IMR-90 (cell line): ENCODE results near the gene RAB29. TPM values are rescaled to one million over a fixed set of nuclear protein-coding genes. Genes with fewer than 3 reads are reported as not detected.

Experiments
- ATAC-seq: fragments of 200-7000 bp; cut with Tn5 transposase; 2 replicates; pipeline ENCODE4 v1.9.1; 2020; ENCODE audit warnings: low read depth, mild to moderate bottlenecking, moderate library complexity
- BruUV-seq: library from RNA; stranded (reverse); fragments of 400-500 nt; replicated peaks from 2 replicates; lab custom pipeline; 2021; lab: Mats Ljungman, UMichigan
- CTCF ChIA-PET: fragments of 300-600 bp; formaldehyde crosslinking; extraction: SDS; loops from one replicate; lab custom pipeline; 2021; ENCODE audit warnings: antibody characterized with exemption; lab: Yijun Ruan, JAX
- POLR2A ChIA-PET: fragments of 300-600 bp; sonication (Branson Sonifier 250); formaldehyde crosslinking; loops from one replicate; lab custom pipeline; 2022; ENCODE audit warnings: antibody characterized with exemption; ENCODE audit not compliant: unreplicated experiment; lab: Charles Lee
- DNase-seq: peaks from one replicate; pipeline ENCODE4 v3.0.0; 2013
- H2AFZ ChIP-seq: replicated peaks from 2 replicates; pipeline ENCODE3; 2013; ENCODE audit warnings: low read length, mild to moderate bottlenecking; ENCODE audit not compliant: poor library complexity
- H2AK5ac ChIP-seq: 2 replicates; pipeline ENCODE4 v1.6.1; 2013; ENCODE audit warnings: low read depth, low read length, inconsistent platforms
- H2AK9ac ChIP-seq: replicated peaks from 2 replicates; pipeline ENCODE3; 2013; ENCODE audit warnings: mild to moderate bottlenecking, low read depth, low read length, moderate library complexity; ENCODE audit not compliant: poor library complexity
- H2BK120ac ChIP-seq: 2 replicates; pipeline ENCODE4 v1.6.1; 2013; ENCODE audit warnings: low read depth, low read length, inconsistent platforms
- H2BK15ac ChIP-seq: 3 replicates; pipeline ENCODE4 v1.6.1; 2013; ENCODE audit warnings: low read depth, low read length, inconsistent platforms
- H2BK20ac ChIP-seq: 2 replicates; pipeline ENCODE4 v1.6.1; 2013; ENCODE audit warnings: low read depth, mild to moderate bottlenecking, inconsistent platforms, low read length, moderate library complexity
- H2BK5ac ChIP-seq: 2 replicates; pipeline ENCODE4 v1.6.1; 2013; ENCODE audit warnings: mild to moderate bottlenecking, low read depth, low read length, inconsistent platforms; ENCODE audit not compliant: poor library complexity, severe bottlenecking
- H3K14ac ChIP-seq: replicated peaks from 2 replicates; pipeline ENCODE4 v1.6.1; 2013; ENCODE audit warnings: low read depth, low read length, inconsistent platforms
- H3K18ac ChIP-seq: 2 replicates; pipeline ENCODE4 v1.6.1; 2013; ENCODE audit warnings: low read depth, low read length, control low read depth
- H3K23ac ChIP-seq: 2 replicates; pipeline ENCODE4 v1.6.1; 2013; ENCODE audit warnings: low read depth, low read length, inconsistent platforms
- H3K27ac ChIP-seq: 2 replicates; pipeline ENCODE4 v1.5.1; 2013; ENCODE audit warnings: mild to moderate bottlenecking, control low read depth, low read length; ENCODE audit not compliant: insufficient read depth
- H3K27me3 ChIP-seq: 2 replicates; pipeline ENCODE4 v1.6.1; 2013; ENCODE audit warnings: low read length; ENCODE audit not compliant: control insufficient read depth, insufficient read depth
- H3K36me3 ChIP-seq: 2 replicates; pipeline ENCODE4 v1.6.1; 2013; ENCODE audit warnings: low read length, mixed read lengths; ENCODE audit not compliant: control insufficient read depth, insufficient read depth
- H3K4ac ChIP-seq: 2 replicates; pipeline ENCODE4 v1.6.1; 2013; ENCODE audit warnings: low read depth, low read length, inconsistent platforms
- H3K4me1 ChIP-seq: 2 replicates; pipeline ENCODE4 v1.6.1; 2013; ENCODE audit warnings: low read length, mixed read lengths; ENCODE audit not compliant: control insufficient read depth, insufficient read depth
- H3K4me2 ChIP-seq: 2 replicates; pipeline ENCODE4 v1.6.1; 2013; ENCODE audit warnings: low read depth, mild to moderate bottlenecking, control low read depth, low read length, moderate library complexity
- H3K4me3 ChIP-seq: 2 replicates; pipeline ENCODE4 v1.5.1; 2013; ENCODE audit warnings: low read depth, mild to moderate bottlenecking, control low read depth, low read length, moderate library complexity; ENCODE audit not compliant: insufficient read depth
- H3K56ac ChIP-seq: 2 replicates; pipeline ENCODE4 v1.6.1; 2013; ENCODE audit warnings: low read length, inconsistent platforms; ENCODE audit not compliant: insufficient read depth; ENCODE audit errors: extremely low read depth
- H3K79me1 ChIP-seq, 2 experiments: 2 replicates each; pipeline ENCODE4 v1.6.1; 2013; ENCODE audit warnings: low read length in 2 of 2, inconsistent platforms in 1 of 2, low read depth in 1 of 2
- H3K9ac ChIP-seq: 2 replicates; pipeline ENCODE4 v1.6.1; 2013; ENCODE audit warnings: low read depth, low read length, control low read depth
- H3K9me1 ChIP-seq: 2 replicates; pipeline ENCODE4 v1.6.1; 2013; ENCODE audit warnings: low read length, inconsistent platforms; ENCODE audit not compliant: insufficient read depth
- H3K9me3 ChIP-seq: 2 replicates; pipeline ENCODE4 v1.6.1; 2013; ENCODE audit warnings: low read length; ENCODE audit not compliant: control insufficient read depth, insufficient read depth
- H4K20me1 ChIP-seq: 2 replicates; pipeline ENCODE4 v1.6.1; 2013; ENCODE audit warnings: low read length, inconsistent platforms; ENCODE audit not compliant: insufficient read depth
- H4K5ac ChIP-seq: 2 replicates; pipeline ENCODE4 v1.6.1; 2013; ENCODE audit warnings: mild to moderate bottlenecking, low read depth, low read length, control low read depth
- H4K8ac ChIP-seq, 2 experiments: 2 replicates each; pipeline ENCODE4 v1.6.1; 2013; ENCODE audit warnings: low read depth in 2 of 2, low read length in 2 of 2, control low read depth in 1 of 2, inconsistent platforms in 1 of 2
- H4K91ac ChIP-seq: 2 replicates; pipeline ENCODE4 v1.6.1; 2013; ENCODE audit warnings: low read depth, low read length, inconsistent platforms; ENCODE audit not compliant: insufficient read depth
- CTCF ChIP-seq: conservative IDR thresholded peaks from 2 replicates; pipeline ENCODE4 v1.5.1; 2012; ENCODE audit warnings: mild to moderate bottlenecking, low read depth, low read length, improper control_type of control experiment
- ELK1 ChIP-seq: fragments of 150-350 bp; IDR thresholded peaks from 2 replicates; pipeline ENCODE4 v1.6.1; 2016; ENCODE audit warnings: low read depth, mild to moderate bottlenecking, low read length, moderate library complexity, borderline replicate concordance
- MAFK ChIP-seq: IDR thresholded peaks from 2 replicates; pipeline ENCODE4 v1.6.1; 2012; ENCODE audit warnings: low read depth, low read length, improper control_type of control experiment
- MAZ ChIP-seq: IDR thresholded peaks from 2 replicates; pipeline ENCODE4 v1.6.1; 2012; ENCODE audit warnings: low read depth, mild to moderate bottlenecking, low read length, improper control_type of control experiment, moderate library complexity, borderline replicate concordance
- MXI1 ChIP-seq: IDR thresholded peaks from 2 replicates; pipeline ENCODE4 v1.6.1; 2012; ENCODE audit warnings: low read depth, mild to moderate bottlenecking, low read length, moderate library complexity, borderline replicate concordance
- POLR2A ChIP-seq: IDR thresholded peaks from 2 replicates; pipeline ENCODE4 v1.6.1; 2012; ENCODE audit warnings: mild to moderate bottlenecking, low read depth, low read length
- RAD21 ChIP-seq: IDR thresholded peaks from 2 replicates; pipeline ENCODE4 v1.6.1; 2012; ENCODE audit warnings: low read length, improper control_type of control experiment
- RCOR1 ChIP-seq: IDR thresholded peaks from 2 replicates; pipeline ENCODE4 v1.6.1; 2012; ENCODE audit warnings: mild to moderate bottlenecking, low read length, improper control_type of control experiment; ENCODE audit not compliant: insufficient replicate concordance
- SMC3 ChIP-seq: fragments of 150-350 bp; IDR thresholded peaks from 2 replicates; pipeline ENCODE4 v1.6.1; 2016; ENCODE audit warnings: low read depth, mild to moderate bottlenecking, antibody characterized with exemption, low read length, moderate library complexity
- WGBS, 2 experiments: methylation state at CpG; one replicate each; pipeline versions ENCODE4 v1.1.5 to v1.1.7; 2013; ENCODE audit warnings: missing lambda C conversion rate in 2 of 2; ENCODE audit not compliant: insufficient read length in 1 of 2; ENCODE audit errors: extremely low coverage in 2 of 2; 5-methylcytosine and 5-hydroxymethylcytosine counted together
- dilution Hi-C: fragments of 300-500 bp; cut with HindIII; formaldehyde crosslinking; loops from one replicate; pipeline ENCODE4 v1.14.3; 2018; ENCODE audit warnings: low sequenced_read_pairs; ENCODE audit not compliant: unreplicated experiment
- in situ Hi-C: fragments of 300-500 bp; cut with MboI; formaldehyde crosslinking; loops from 3 replicates; pipeline ENCODE4 v1.14.3; 2019; ENCODE audit warnings: low sequenced_read_pairs, inconsistent platforms, mixed read lengths
- intact Hi-C: fragments of 100-400 bp; cut with micrococcal nuclease; formaldehyde crosslinking; loops from 2 replicates; pipeline ENCODE4 v1.10.0; 2022
- polyA plus RNA-seq, 3 experiments: library from polyadenylated mRNA; depleted of rRNA; stranded (reverse); fragments of >200 nt; gene quantifications; 2 replicates each; pipeline ENCODE4 v1.2.3, GENCODE V29; 2012; ENCODE audit warnings: low replicate concordance in 1 of 3
- total RNA-seq: library from RNA; depleted of rRNA; stranded (reverse); fragments of >200 nt; gene quantifications from 2 replicates; pipeline ENCODE4 v1.2.3, GENCODE V29; 2012

RAB29 gene
- total and polyA plus RNA-seq, 2 of the 4 experiments (the other 2 are of a cell fraction): 5.7 to 7.3 TPM

GRCh38 chr1:205800427-205800826, 25.1 kb upstream of the RAB29 start:
- H2BK20ac ChIP-seq: no peak overlapping the region
- no peak overlapping the region for H3K23ac ChIP-seq
- H4K5ac ChIP-seq: no peak overlapping the region
- ATAC-seq (no peak), DNase-seq (no peak)
- no peak overlapping the region for H3K56ac ChIP-seq
- H3K4me3 ChIP-seq: no peak overlapping the region
- no peak overlapping the region for H4K8ac ChIP-seq
- WGBS, 2 experiments: 80% methylated on average over 2 of the region's 7 CpGs; no CpG with 5 or more reads in 1 of the 2 experiments
- H2BK5ac ChIP-seq: no peak overlapping the region
- H3K4me2 ChIP-seq: no peak overlapping the region
- intact Hi-C loops (no loop called here), dilution Hi-C loops (no loop called here), in situ Hi-C loops (no loop called here)
- H3K9ac ChIP-seq: no peak overlapping the region
- H3K18ac ChIP-seq: no peak overlapping the region
- H4K20me1 ChIP-seq: 0 out of 2 replicates have a peak, but pooled peaks cover 6% of the 10 kb centered on the region
- TF ChIP-seq MAZ: no peak
- no peak for TF ChIP-seq ELK1
- no peak for TF ChIP-seq POLR2A
- TF ChIP-seq CTCF: no peak
- no peak for TF ChIP-seq MAFK
- TF ChIP-seq MXI1: no peak
- TF ChIP-seq RCOR1: no peak
- no peak for TF ChIP-seq RAD21
- no peak for TF ChIP-seq SMC3
- H2AK9ac ChIP-seq: no peak overlapping the region
- H2BK15ac ChIP-seq: no peak overlapping the region
- no peaks in the 10 kb centered on the region for H3K4me1 ChIP-seq
- no peaks in the 10 kb centered on the region for H3K27me3 ChIP-seq
- ChIA-PET POLR2A (no interaction called here), CTCF (interaction anchor here (1.1 to 1.8 kb wide), 2 partner anchors 8 to 177 kb away, joined by 3 to 5 read pairs; no protein-coding TSS in a partner anchor)
- H2BK120ac ChIP-seq: no peak overlapping the region
- H3K9me3 ChIP-seq: no peaks in the 10 kb centered on the region
- H2AK5ac ChIP-seq: no peak overlapping the region
- peaks cover 1% of the 10 kb centered on the region; the same call in 1 of the 2 replicates for H3K9me1 ChIP-seq
- H3K79me1 ChIP-seq: peaks cover 3 to 6% of the 10 kb centered on the region in 2 experiments; a peak in 3 of 4 replicates
- H3K27ac ChIP-seq: no peak overlapping the region
- H2AFZ ChIP-seq: no peak overlapping the region
- H3K4ac ChIP-seq: no peak overlapping the region
- no TSS peak for BruUV-seq
- H4K91ac ChIP-seq: no peak overlapping the region
- peaks cover 45% of the 10 kb centered on the region for H3K36me3 ChIP-seq
- no peak overlapping the region for H3K14ac ChIP-seq
